Endothelial cell of umbilical vein (primary cell): ENCODE results near the gene GADD45GIP1. TPM values are rescaled to one million over a fixed set of nuclear protein-coding genes. Genes with fewer than 3 reads are reported as not detected.

Experiments used
- BruUV-seq: library from RNA; stranded (reverse); fragments of 400-500 nt; replicated peaks from 2 replicates; lab custom pipeline; 2021; lab: Mats Ljungman, UMichigan
- CTCF ChIA-PET: fragments of 300-600, 350-600 bp; sonication (Branson Sonifier 250); formaldehyde crosslinking; loops from one replicate; lab custom pipeline; 2021; ENCODE audit warnings: antibody characterized with exemption, inconsistent platforms; lab: Charles Lee
- POLR2A ChIA-PET: fragments of 300-600, 350-600 bp; sonication (Branson Sonifier 250); formaldehyde crosslinking; loops from one replicate; lab custom pipeline; 2021; ENCODE audit warnings: antibody characterized with exemption, inconsistent platforms; lab: Charles Lee
- DNase-seq: peaks from one replicate; pipeline ENCODE4 v3.0.0-alpha.2; 2011; ENCODE audit warnings: low read depth, low spot score
- FAIRE-seq: peaks from 2 replicates; lab custom pipeline; 2011; peaks lifted over from hg19 to GRCh38; lab: Jason Lieb, UNC
- H2AFZ ChIP-seq: 2 replicates; pipeline ENCODE4 v1.6.0; 2012; ENCODE audit warnings: low read depth, low read length, control low read depth, inconsistent platforms
- H3K27ac ChIP-seq: 2 replicates; pipeline ENCODE4 v1.5.1; 2011; ENCODE audit warnings: low read depth, mild to moderate bottlenecking, control low read depth, low read length, moderate library complexity; ENCODE audit not compliant: insufficient read depth
- H3K27me3 ChIP-seq, 2 experiments: 2 replicates each; pipeline versions ENCODE4 v1.6.0 to v1.6.1; 2011; ENCODE audit warnings: low read length in 2 of 2, mixed read lengths in 1 of 2; ENCODE audit not compliant: control insufficient read depth in 2 of 2, insufficient read depth in 2 of 2
- H3K36me3 ChIP-seq, 2 experiments: 2 replicates in 1 of 2; 3 replicates in 1 of 2; pipeline ENCODE4 v1.5.1; 2011; ENCODE audit warnings: low read length in 2 of 2, mild to moderate bottlenecking in 1 of 2, moderate library complexity in 1 of 2; ENCODE audit not compliant: control insufficient read depth in 2 of 2, insufficient read depth in 2 of 2; ENCODE audit errors: extremely low read depth in 1 of 2
- H3K4me1 ChIP-seq: 3 replicates; pipeline ENCODE4 v1.5.1; 2011; ENCODE audit warnings: mild to moderate bottlenecking, low read length; ENCODE audit not compliant: control insufficient read depth, insufficient read depth; ENCODE audit errors: extremely low read depth
- H3K4me2 ChIP-seq: 2 replicates; pipeline ENCODE4 v1.6.1; 2011; ENCODE audit warnings: low read length, control low read depth, mixed read lengths; ENCODE audit not compliant: insufficient read depth
- H3K4me3 ChIP-seq, 3 experiments: fragments of 200-600 bp in 1 of 3; sonication (generic), shearing (Covaris generic) in 1 of 3; replicated peaks in 1 of 3; 2 replicates each; pipeline ENCODE4 v1.5.1; 2011 to 2016; ENCODE audit warnings: control low read depth in 3 of 3, low read length in 3 of 3, mild to moderate bottlenecking in 2 of 3, inconsistent platforms in 1 of 3, low read depth in 1 of 3, moderate library complexity in 1 of 3; ENCODE audit not compliant: insufficient read depth in 1 of 3
- H3K79me2 ChIP-seq: 2 replicates; pipeline ENCODE4 v1.6.0; 2012; ENCODE audit warnings: low read length, inconsistent platforms; ENCODE audit not compliant: control insufficient read depth, insufficient read depth
- H3K9ac ChIP-seq: replicated peaks from 2 replicates; pipeline ENCODE3; 2011; ENCODE audit warnings: low read length, control low read depth; ENCODE audit not compliant: insufficient read depth; ENCODE audit errors: extremely low read depth
- H3K9me1 ChIP-seq: replicated peaks from 3 replicates; pipeline ENCODE4 v1.6.0; 2011; ENCODE audit warnings: mild to moderate bottlenecking, low read length; ENCODE audit not compliant: control insufficient read depth, insufficient read depth; ENCODE audit errors: extremely low read depth
- H3K9me3 ChIP-seq: replicated peaks from 2 replicates; pipeline ENCODE4 v1.5.1; 2012; ENCODE audit warnings: low read length, inconsistent platforms; ENCODE audit not compliant: control insufficient read depth, insufficient read depth
- H4K20me1 ChIP-seq: replicated peaks from 2 replicates; pipeline ENCODE3; 2011; ENCODE audit warnings: mild to moderate bottlenecking, low read length; ENCODE audit not compliant: control insufficient read depth, insufficient read depth; ENCODE audit errors: extremely low read depth
- CTCF ChIP-seq, 2 donors: IDR thresholded peaks; 1 replicate in 1 of 2; 2 replicates in 1 of 2; pipeline ENCODE4 v1.5.1; 2011; ENCODE audit warnings: low read length in 2 of 2, mild to moderate bottlenecking in 2 of 2, moderate library complexity in 2 of 2, control low read depth in 1 of 2, inconsistent platforms in 1 of 2, low read depth in 1 of 2; ENCODE audit not compliant: insufficient read depth in 1 of 2; ENCODE audit errors: extremely low read depth in 1 of 2
- EZH2 ChIP-seq: IDR thresholded peaks from 2 replicates; pipeline ENCODE4 v1.6.1; 2012; ENCODE audit warnings: borderline replicate concordance, low read depth, mild to moderate bottlenecking, moderate library complexity, low read length, inconsistent platforms; ENCODE audit not compliant: severe bottlenecking
- FOS ChIP-seq: IDR thresholded peaks from 2 replicates; pipeline ENCODE4 v1.6.1; 2011; ENCODE audit warnings: mild to moderate bottlenecking, low read length, moderate library complexity, borderline replicate concordance; ENCODE audit not compliant: insufficient read depth
- GATA2 ChIP-seq: IDR thresholded peaks from 2 replicates; pipeline ENCODE4 v1.7.0; 2011; ENCODE audit warnings: low read depth, mild to moderate bottlenecking, moderate library complexity, mixed read lengths, low read length; ENCODE audit not compliant: insufficient read length, insufficient read depth
- JUN ChIP-seq: IDR thresholded peaks from 2 replicates; pipeline ENCODE4 v1.6.1; 2011; ENCODE audit warnings: borderline replicate concordance, low read depth; ENCODE audit not compliant: insufficient read length, insufficient read depth
- MAX ChIP-seq: IDR thresholded peaks from 2 replicates; pipeline ENCODE4 v1.6.1; 2011; ENCODE audit not compliant: insufficient read depth, insufficient read length
- MYC ChIP-seq: IDR thresholded peaks from one replicate; pipeline ENCODE4 v1.6.1; 2011; ENCODE audit warnings: mild to moderate bottlenecking, low read depth, low read length
- POLR2A ChIP-seq: IDR thresholded peaks from 2 replicates; pipeline ENCODE4 v1.6.1; 2012; ENCODE audit warnings: low read depth, mild to moderate bottlenecking, control low read depth, low read length
- POLR2AphosphoS5 ChIP-seq: IDR thresholded peaks from 2 replicates; pipeline ENCODE4 v1.6.1; 2012; ENCODE audit warnings: low read depth, mild to moderate bottlenecking, control low read depth, low read length, moderate library complexity; ENCODE audit not compliant: insufficient read depth
- dilution Hi-C: fragments of 300-500 bp; cut with MboI; formaldehyde crosslinking; loops from one replicate; pipeline ENCODE4 v1.15.0; 2019; ENCODE audit warnings: low sequenced_read_pairs; ENCODE audit not compliant: extremely low pct_ligation_motif_present
- intact Hi-C: fragments of 100-400 bp; cut with micrococcal nuclease; formaldehyde crosslinking; loops from one replicate; pipeline ENCODE4 v1.10.0; 2022
- polyA plus RNA-seq, 4 experiments: library from polyadenylated mRNA; depleted of rRNA in 3 of 4; stranded (reverse) in 3 of 4; unstranded in 1 of 4; fragments of >200 nt; gene quantifications; 2 replicates each; pipeline versions ENCODE4 v1.2.1 to v1.2.3, GENCODE V29; 2011 to 2012; ENCODE audit warnings: missing spikeins in 1 of 4
- total RNA-seq: library from RNA; stranded (reverse); gene quantifications from 2 replicates; pipeline ENCODE4 v1.2.3, GENCODE V29; 2021

The GADD45GIP1 gene
- total and polyA plus RNA-seq, 2 donors (not counting 3 experiments of a cell fraction or from before 2014, with no cell fraction given): 32.8 to 38.3 TPM

GRCh38 chr19:12973236-12973635 is 16.2 kb upstream of the GADD45GIP1 start:
- CTCF ChIA-PET: interaction anchor here (1.4 to 13.4 kb wide), 2 partner anchors 120 to 128 kb away, joined by 3 to 543 read pairs; no protein-coding TSS in a partner anchor
- no peak overlapping the region for H3K4me3 ChIP-seq
- no peak for FAIRE-seq
- dilution Hi-C loops (no loop called here), intact Hi-C loops (no loop called here)
- no peaks in the 10 kb centered on the region for H3K9me1 ChIP-seq
- no peak overlapping the region for H3K27ac ChIP-seq
- H4K20me1 ChIP-seq: no peaks in the 10 kb centered on the region
- H3K79me2 ChIP-seq: no peaks in the 10 kb centered on the region
- H2AFZ ChIP-seq: no peak overlapping the region
- H3K9me3 ChIP-seq: no peaks in the 10 kb centered on the region
- no peak for DNase-seq
- no peaks in the 10 kb centered on the region for H3K36me3 ChIP-seq
- no peak for TF ChIP-seq FOS
- TF ChIP-seq JUN: no peak
- TF ChIP-seq POLR2AphosphoS5: no peak
- TF ChIP-seq GATA2: no peak
- no peak for TF ChIP-seq CTCF (IDR thresholded peaks at IDR 0.05; ENCODE audit: extremely low read depth in 1 of 2, insufficient read depth in 1 of 2, low read depth in 1 of 2, low read length in 2 of 2)
- no peak for TF ChIP-seq POLR2A
- no peak for TF ChIP-seq EZH2
- no peak for TF ChIP-seq MYC
- no peak for TF ChIP-seq MAX
- H3K27me3 ChIP-seq: no peaks in the 10 kb centered on the region
- H3K4me1 ChIP-seq: no peaks in the 10 kb centered on the region
- H3K9ac ChIP-seq: no peak overlapping the region
- no peak overlapping the region for H3K4me2 ChIP-seq
- POLR2A ChIA-PET: no interaction called here
- BruUV-seq: no TSS peak
